HG03103 (cell line): ENCODE measurements around the gene ENG.
"Not testable (repeated sequence)": the region's sequence is repeated elsewhere in the genome, so short reads cannot be mapped to it uniquely, and the experiment has no call there.

Source experiments
- ATAC-seq: cut with Tn5 transposase; IDR thresholded peaks from one replicate; pipeline ENCODE4 v1.9.1; 2021; ENCODE audit warnings: low read depth; ENCODE audit not compliant: unreplicated experiment

The ENG gene

GRCh38 chr9:127846443-127847177 is 7.8 kb downstream of the ENG start:
- no peak for ATAC-seq

- ATAC-seq = not testable (repeated sequence)
Measured at GRCh38 chr9:127845619-127846018, 8.8 kb downstream of the ENG start.

DNA sequence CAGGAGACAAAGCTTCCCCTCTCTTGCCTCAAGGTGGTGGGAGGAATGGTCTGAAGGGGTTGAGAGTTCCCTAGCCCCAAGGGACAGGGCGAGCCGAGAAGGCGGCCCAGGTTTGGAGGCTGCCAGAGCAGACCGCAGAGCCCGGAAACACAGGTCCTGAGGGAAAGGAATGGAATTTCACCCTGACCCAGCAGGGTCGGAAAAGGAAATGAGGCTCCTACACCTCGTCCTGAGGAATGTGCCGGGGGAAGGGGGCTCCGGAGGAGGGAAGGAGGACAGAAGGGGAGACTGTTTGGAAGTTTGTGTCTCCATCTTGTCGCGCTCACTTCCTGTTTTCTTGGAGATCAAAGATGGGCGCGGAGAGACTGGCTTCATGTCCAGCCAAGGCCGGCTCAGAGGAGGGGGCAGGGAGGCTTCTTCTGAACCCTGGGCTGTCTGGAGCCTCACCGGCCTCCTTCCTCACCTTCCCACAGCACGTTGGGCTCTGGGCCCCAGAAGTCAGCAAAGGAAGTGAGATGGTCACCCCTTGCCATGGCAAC is 9.6 kb downstream of the ENG start:
- no peak for ATAC-seq

GRCh38 chr9:127841087-127841835 is 13.2 kb downstream of the ENG start:
- no peak for ATAC-seq

DNA sequence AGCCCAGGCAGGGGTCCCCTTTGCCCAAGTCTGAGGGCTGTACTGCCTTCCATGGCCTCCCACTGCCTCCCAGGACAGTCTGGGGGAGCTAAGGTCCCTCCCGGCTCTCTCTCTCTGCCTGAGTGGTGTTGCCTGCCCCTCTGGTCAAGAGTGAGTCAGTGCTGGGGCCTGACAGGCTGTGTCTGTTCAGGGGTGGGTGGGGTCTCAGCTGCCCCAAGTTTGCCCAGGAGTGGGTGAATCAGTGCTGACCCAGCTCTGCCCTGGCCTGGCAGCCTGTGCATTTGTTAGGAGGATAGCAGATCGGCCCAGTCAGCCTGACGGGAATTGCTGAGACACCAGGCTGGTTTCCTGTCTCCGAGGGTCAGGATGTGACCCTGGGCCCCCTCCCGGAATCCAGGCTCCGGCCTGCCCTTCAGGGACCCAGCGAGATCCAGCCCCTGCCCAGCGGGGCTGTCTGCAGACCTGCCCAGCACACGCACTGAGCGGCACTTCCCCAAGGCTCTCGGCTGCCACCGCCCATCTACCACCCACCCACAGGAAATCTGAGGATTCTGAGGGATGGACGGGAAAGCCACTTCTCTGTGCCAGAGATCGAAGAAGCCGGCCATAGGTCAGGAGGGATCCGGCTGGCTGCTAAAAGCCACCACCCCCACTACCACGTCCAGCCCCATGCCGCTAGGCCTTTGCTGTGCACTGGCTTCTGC is 15.9 kb downstream of the ENG start:
- no peak for ATAC-seq

GRCh38 chr9:127837346-127837745 is 17.1 kb downstream of the ENG start:
- no peak for ATAC-seq

- ATAC-seq = not testable (repeated sequence)
Measured at GRCh38 chr9:127836561-127836960, 17.9 kb downstream of the ENG start.

- ATAC-seq = no peak
Measured at GRCh38 chr9:127835991-127836516, 18.4 kb downstream of the ENG start.

DNA sequence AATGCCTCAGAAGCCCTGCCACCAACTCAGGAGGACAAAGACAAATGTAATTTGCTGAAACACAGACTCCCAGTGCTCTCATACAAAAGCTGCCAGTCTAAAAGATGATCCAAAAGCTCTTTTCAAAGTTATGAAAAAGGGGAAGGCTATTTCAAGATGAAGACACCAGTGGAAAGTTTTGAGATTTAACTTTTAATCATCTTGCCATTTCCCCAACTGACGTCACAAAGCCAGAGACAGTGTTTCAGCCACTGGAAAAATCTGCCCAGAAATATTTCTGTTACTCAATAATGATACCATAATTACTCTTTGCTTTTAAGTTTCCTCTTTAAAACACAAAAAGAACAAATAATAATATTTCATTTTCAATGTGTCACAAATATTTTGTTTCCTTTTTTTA is 20.9 kb downstream of the ENG start:
- ATAC-seq = no peak

- no peak for ATAC-seq
Measured at GRCh38 chr9:127832248-127832647, 22.2 kb downstream of the ENG start.

DNA sequence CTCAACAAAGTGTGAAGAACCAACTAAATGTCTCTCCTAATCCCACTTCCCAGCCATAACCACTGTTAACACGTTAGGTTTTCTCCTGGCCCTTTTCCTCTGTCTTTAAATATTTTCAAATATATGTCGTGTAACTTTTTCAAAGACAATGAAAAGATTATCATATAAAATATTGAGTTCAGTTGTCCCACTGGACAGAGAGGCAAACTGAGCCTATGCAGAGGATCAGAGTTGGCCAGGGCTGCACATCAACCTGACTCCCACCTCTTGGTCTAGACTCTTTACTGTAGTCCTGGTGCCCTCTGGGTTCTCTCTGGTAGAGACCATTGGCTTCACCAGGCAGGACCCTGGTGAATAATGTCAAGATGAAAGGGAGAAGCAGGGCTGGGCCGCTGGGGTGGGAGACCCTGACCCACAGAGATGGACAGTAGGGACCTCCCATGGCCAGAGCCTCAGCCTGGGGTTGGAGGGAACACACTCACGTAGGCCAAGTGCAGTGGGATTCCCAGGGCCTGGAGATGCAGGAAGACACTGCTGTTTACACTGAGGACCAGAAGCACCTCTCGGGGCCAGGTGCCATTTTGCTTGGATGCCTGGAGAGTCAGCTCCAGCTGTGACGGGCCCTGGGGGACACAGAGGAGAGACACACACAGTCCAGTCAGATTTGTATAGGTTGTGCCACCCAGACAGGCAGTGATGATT is 25.1 kb downstream of the ENG start:
- no peak for ATAC-seq

DNA sequence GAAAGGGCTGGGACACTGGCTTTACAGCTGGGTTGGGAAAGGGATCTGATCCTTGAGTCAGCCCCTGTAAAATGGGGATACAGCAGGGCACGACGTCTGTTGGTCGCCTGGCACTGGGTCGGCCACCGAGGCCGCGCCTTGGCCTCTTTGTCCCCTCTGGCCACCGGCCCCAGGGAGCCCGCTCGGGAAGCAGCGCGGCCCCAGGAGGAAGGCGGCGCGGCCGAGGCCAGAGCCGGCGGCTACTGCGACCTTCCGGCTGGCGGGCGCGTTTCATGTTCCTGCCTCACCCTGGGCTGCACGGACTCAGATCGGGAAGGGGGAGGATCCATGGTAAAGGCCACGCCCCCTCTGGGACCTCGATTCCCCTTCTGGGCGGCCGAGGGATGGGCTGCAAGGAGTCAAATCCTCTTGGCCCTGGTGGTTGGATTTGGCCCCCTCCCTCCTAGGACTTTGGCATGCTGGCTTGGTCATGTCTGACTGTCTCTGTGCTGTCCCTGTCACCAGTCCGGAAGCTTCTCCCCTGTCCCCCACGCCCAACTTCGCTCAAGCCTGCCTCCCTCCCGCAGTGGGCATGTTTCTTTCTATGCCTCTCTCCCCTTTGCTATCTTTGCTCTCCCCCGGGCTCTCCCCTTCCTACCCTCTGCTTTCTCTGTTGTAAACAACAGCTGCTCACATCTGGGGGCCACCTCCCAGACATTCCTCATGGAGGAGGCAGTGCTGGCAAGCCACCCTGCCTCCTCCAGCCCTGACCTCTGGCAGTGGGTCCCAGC is 26.0 kb downstream of the ENG start:
- ATAC-seq = no peak

DNA sequence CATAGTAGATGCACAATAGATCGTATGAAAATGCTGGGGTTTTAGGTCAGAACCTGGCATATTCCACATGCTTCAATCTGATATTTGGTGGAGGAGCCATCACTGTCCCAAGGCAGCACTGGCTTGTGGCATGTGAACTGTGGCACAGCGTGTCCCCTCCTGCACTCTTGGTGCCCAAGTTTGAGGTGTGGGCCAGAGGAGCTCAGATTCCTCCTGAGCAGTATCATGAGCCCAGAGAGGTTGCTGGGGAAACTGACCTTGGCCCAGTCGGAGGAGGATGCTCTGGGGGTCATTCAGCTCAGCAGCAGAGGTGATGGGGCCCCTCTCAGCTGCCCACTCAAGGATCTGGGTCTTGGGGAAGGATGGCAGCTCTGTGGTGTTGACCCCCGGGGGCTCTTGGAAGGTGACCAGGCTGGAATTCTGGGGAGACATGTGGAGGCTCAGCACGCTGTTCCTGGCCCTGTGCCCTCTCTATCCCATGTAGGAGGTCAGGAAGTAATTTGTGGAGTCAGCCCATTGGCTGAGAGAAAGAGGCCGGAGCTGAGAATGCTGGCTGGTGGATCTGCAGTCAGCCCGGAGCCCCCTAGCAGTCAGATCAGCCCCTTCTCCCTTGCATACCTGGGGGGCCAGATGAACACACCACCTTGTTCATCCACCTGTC is 28.1 kb downstream of the ENG start:
- ATAC-seq = no peak

DNA sequence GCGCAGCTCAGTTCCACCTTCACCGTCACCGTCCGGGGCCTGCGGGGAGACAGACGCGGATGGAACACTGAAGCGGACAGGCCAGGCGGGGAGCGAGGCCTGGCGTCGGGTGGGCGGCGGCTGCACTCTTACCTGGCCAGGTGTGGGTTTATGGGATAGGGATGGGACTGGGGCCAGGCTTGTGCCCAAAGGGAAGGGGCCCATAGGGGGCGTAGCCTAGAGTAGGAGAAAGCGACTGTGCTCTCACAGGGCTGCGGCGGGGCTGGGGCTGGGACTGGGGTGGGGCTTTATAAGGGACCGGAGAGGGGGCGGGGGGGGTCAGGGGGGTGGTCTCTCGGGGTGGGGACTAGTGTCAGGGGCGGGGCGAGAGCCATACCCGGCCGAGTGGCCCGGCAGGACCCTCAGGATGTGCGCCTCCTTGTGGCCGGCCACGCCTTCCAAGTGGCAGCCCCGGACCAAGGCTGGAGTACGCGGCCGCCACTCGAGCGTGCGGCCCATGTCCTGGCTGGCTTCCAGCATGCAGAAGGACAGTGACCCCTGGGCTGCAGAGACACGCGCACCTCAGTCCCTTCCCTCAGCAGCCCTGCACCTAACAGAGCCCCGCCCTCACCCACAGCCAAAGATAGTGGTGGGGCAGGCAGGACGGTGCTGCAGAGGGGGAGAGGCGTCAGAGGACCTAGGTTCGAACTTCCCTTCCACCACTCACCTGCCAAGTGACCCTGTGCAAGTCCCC is 29.0 kb downstream of the ENG start:
- no peak for ATAC-seq

- ATAC-seq = no peak
Measured at GRCh38 chr9:127822108-127822507, 32.4 kb downstream of the ENG start.

GRCh38 chr9:127818574-127818973 is 35.9 kb downstream of the ENG start:
- ATAC-seq = no peak

DNA sequence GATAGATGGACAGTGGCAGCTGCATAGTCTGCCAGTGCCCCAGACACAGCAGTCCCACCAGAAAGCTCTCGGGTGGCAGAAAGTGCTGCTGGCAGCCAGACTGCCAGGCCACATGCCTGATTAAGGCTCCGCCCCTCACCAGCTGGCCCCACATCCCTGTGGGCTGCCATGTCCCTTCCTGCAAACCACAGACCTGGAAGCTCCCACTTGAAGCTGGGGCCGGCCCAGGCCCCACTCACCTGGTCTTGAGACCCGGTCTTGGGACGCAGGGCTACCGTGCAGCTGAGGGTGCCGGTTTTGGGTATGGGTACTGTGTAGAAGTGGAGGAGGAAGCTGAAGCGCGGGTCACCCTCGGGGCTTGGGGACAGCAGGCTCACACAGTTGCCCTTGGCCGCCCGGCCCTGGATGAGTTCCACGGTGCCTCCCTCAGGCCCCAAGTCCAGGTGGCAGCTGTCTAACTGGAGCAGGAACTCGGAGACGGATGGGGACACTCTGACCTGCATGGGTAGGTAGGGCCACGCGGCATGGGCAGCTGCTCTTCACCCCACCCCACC is 36.5 kb downstream of the ENG start:
- ATAC-seq = no peak

- ATAC-seq = no peak
Measured at GRCh38 chr9:127816728-127817127, 37.7 kb downstream of the ENG start.
